PC-9 (cell line): ENCODE measurements around the gene ZDHHC12. TPM values are rescaled to one million over a fixed set of nuclear protein-coding genes. Genes with fewer than 3 reads are reported as not detected.

Source experiments
- BruUV-seq: library from RNA; stranded (reverse); fragments of 400-500 nt; replicated peaks from 2 replicates; lab custom pipeline; 2021; lab: Mats Ljungman, UMichigan
- CTCF ChIA-PET: fragments of 300-600 bp; sonication (Branson Sonifier 250); formaldehyde crosslinking; loops from one replicate; lab custom pipeline; 2022; ENCODE audit warnings: antibody characterized with exemption; lab: Charles Lee
- POLR2A ChIA-PET: fragments of 300-600 bp; sonication (Branson Sonifier 250); formaldehyde crosslinking; loops from one replicate; lab custom pipeline; 2022; ENCODE audit warnings: antibody characterized with exemption; ENCODE audit not compliant: unreplicated experiment; lab: Charles Lee
- DNase-seq, 2 experiments: peaks; one replicate each; pipeline versions ENCODE4 v3.0.0 to v3.0.0-alpha.2; 2015 to 2022; ENCODE audit warnings: mixed read lengths in 1 of 2
- H2AFZ ChIP-seq: fragments of 200-600 bp; sonication (generic); 2 replicates; pipeline ENCODE4 v1.8.1; 2017; ENCODE audit warnings: antibody characterized with exemption
- H3F3A ChIP-seq: fragments of 200-600 bp; sonication (generic); 2 replicates; pipeline ENCODE4 v1.8.1; 2017; ENCODE audit warnings: antibody characterized with exemption, mild to moderate bottlenecking, low read depth; ENCODE audit not compliant: insufficient read depth
- H3K27ac ChIP-seq: fragments of 200-600 bp; sonication (generic); 2 replicates; pipeline ENCODE4 v1.6.1; 2016; ENCODE audit warnings: mixed run types
- H3K27me3 ChIP-seq: fragments of 200-600 bp; sonication (generic); 2 replicates; pipeline ENCODE4 v1.6.1; 2016; ENCODE audit warnings: low read depth, mixed run types; ENCODE audit not compliant: insufficient read depth
- H3K36me3 ChIP-seq: fragments of 200-600 bp; sonication (generic); 2 replicates; pipeline ENCODE4 v1.6.1; 2016; ENCODE audit warnings: low read depth, mixed run types
- H3K4me1 ChIP-seq: fragments of 200-600 bp; sonication (generic); replicated peaks from 2 replicates; pipeline ENCODE4 v1.6.1; 2016; ENCODE audit warnings: mixed run types; ENCODE audit not compliant: insufficient read depth
- H3K4me2 ChIP-seq: fragments of 200-600 bp; sonication (generic); 2 replicates; pipeline ENCODE4 v1.6.1; 2017; ENCODE audit warnings: mixed run types
- H3K4me3 ChIP-seq: fragments of 200-600 bp; sonication (generic); 2 replicates; pipeline ENCODE4 v1.6.1; 2016; ENCODE audit warnings: mixed run types
- H3K79me2 ChIP-seq: fragments of 200-600 bp; sonication (generic); 2 replicates; pipeline ENCODE4 v1.6.1; 2017; ENCODE audit warnings: low read depth, mixed run types
- H3K9me2 ChIP-seq: fragments of 200-600 bp; sonication (generic); 2 replicates; pipeline ENCODE4 v1.8.1; 2017; ENCODE audit warnings: mild to moderate bottlenecking; ENCODE audit not compliant: insufficient read depth
- H3K9me3 ChIP-seq: fragments of 200-600 bp; sonication (generic); 2 replicates; pipeline ENCODE4 v1.8.1; 2016; ENCODE audit warnings: low read depth; ENCODE audit not compliant: insufficient read depth
- H4K20me1 ChIP-seq: fragments of 200-600 bp; sonication (generic); 2 replicates; pipeline ENCODE4 v1.8.1; 2017; ENCODE audit not compliant: insufficient read depth
- CTCF ChIP-seq: fragments of 200-600 bp; sonication (generic); conservative IDR thresholded peaks from 2 replicates; pipeline ENCODE4 v1.6.1; 2017; ENCODE audit warnings: mixed run types, antibody characterized with exemption, mild to moderate bottlenecking, moderate library complexity
- EZH2 ChIP-seq: fragments of 200-600 bp; sonication (generic); IDR thresholded peaks from 2 replicates; pipeline ENCODE4 v1.8.0; 2017; ENCODE audit warnings: antibody characterized with exemption, low read depth
- intact Hi-C: fragments of 100-400 bp; cut with micrococcal nuclease; formaldehyde crosslinking; loops from one replicate; pipeline ENCODE4 v1.10.0; 2022; ENCODE audit not compliant: unreplicated experiment
- total RNA-seq: library from RNA; stranded (reverse); gene quantifications from 2 replicates; pipeline ENCODE4 v1.2.3, GENCODE V29; 2021

ZDHHC12 gene
- total RNA-seq, 1 experiment from 2014 or later, result 102 TPM

DNA sequence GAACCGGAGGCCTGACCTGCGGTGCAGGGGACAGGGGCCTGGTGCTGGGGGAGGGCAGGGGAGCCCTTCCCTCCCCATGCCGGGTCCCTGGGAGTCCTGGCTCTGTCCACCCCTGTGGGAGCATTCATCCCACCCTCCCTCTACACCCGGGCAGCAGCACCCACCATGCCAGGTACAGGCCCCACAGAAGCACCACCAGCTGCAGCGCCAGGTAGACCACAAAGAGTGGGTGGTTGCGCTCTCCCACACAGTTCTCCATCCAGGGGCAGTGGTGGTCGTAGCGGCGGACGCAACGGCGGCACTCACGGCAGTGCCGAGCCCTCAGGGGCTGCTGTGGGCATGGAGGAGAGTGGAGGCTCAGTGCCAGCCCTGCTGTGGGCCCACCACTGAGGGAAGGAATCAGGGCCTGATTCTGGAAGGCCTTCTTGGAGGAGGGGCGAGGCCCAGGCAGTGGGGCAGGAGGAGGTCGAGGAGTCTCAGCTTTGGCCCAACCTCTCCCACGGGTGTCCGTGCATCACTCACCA is 2.4 kb downstream of the ZDHHC12 start:
- ChIA-PET CTCF (interaction anchor here (0.6 kb wide), 1 partner anchor 67 kb away, joined by 8 read pairs; no protein-coding TSS in a partner anchor), POLR2A (no interaction called here)
- H2AFZ ChIP-seq, result no peak overlapping the region
- no peaks in the 10 kb centered on the region for H3K79me2 ChIP-seq
- no peak overlapping the region for H3K4me3 ChIP-seq
- H3K36me3 ChIP-seq, result no peaks in the 10 kb centered on the region
- intact Hi-C loops, result loop anchor here (10.0 kb wide), 1 partner anchor 93 kb away; the partner anchor contains the start of gene ENDOG
- no peaks in the 10 kb centered on the region for H3K9me3 ChIP-seq
- no peak overlapping the region for H3K4me2 ChIP-seq
- no peaks in the 10 kb centered on the region for H3K9me2 ChIP-seq
- no peak for DNase-seq
- H3K4me1 ChIP-seq, result peaks cover 3% of the 10 kb centered on the region; the same call in 1 of the 2 replicates
- BruUV-seq, result no TSS peak
- TF ChIP-seq CTCF, result no peak
- no peak for TF ChIP-seq EZH2
- H4K20me1 ChIP-seq, result no peaks in the 10 kb centered on the region; the same call in 1 of the 2 replicates
- no peaks in the 10 kb centered on the region for H3K27me3 ChIP-seq
- peaks cover 19% of the 10 kb centered on the region; the same call in 1 of the 2 replicates for H3F3A ChIP-seq
- no peak overlapping the region for H3K27ac ChIP-seq

- Histone ChIP-seq H3K4me2 (no peak overlapping the region), H3K27me3 (no peaks in the 10 kb centered on the region), H3K4me3 (no peak overlapping the region), H3K4me1 (peaks cover 4% of the 10 kb centered on the region; the same call in 1 of the 2 replicates), H4K20me1 (no peaks in the 10 kb centered on the region; the same call in 1 of the 2 replicates), H3K27ac (no peak overlapping the region), H3K9me2 (no peaks in the 10 kb centered on the region), H3K36me3 (no peaks in the 10 kb centered on the region), H3K9me3 (no peaks in the 10 kb centered on the region), H3F3A (peaks cover 16% of the 10 kb centered on the region; the same call in 1 of the 2 replicates), H2AFZ (no peak overlapping the region), H3K79me2 (no peaks in the 10 kb centered on the region)
- intact Hi-C loops, result loop anchor here (10.0 kb wide), 1 partner anchor 94 kb away; the partner anchor contains the start of gene ENDOG
- ChIA-PET CTCF (no interaction called here), POLR2A (no interaction called here)
- BruUV-seq, result TSS peak; percentile 20
- TF ChIP-seq EZH2 (no peak), CTCF (no peak)
- no peak for DNase-seq
Measured at GRCh38 chr9:128720841-128721486, 3.0 kb downstream of the ZDHHC12 start.

DNA sequence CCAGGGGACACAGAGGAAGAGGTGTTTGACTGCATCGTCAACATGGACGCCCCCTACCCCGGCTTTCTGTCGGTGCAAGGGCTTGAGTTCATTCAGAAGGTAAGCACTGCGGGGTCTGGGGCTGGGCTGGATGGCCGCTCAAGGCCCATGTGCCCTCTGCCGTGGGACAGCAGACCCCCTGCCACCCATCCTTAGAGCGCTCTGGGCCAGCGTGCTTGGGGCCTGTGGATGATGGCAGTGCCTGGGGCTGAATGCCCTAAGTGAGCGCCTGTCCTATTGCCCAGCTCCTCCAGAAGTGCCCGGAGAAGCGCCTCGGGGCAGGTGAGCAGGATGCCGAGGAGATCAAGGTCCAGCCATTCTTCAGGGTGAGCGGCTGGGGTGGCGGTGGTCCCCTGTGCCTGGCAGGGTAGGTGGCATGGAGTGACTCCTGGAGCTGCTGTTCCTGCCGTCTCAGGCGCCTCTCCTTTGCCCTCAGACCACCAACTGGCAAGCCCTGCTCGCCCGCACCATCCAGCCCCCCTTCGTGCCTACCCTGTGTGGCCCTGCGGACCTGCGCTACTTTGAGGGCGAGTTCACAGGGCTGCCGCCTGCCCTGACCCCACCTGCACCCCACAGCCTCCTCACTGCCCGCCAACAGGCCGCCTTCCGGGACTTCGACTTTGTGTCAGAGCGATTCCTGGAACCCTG is 3.9 kb downstream of the ZDHHC12 start:
- H3K4me1 ChIP-seq, result peaks cover 4% of the 10 kb centered on the region; the same call in 1 of the 2 replicates
- no peak for TF ChIP-seq CTCF
- no peak for TF ChIP-seq EZH2
- H3K4me2 ChIP-seq, result no peak overlapping the region
- no peaks in the 10 kb centered on the region for H3K36me3 ChIP-seq
- H3K27ac ChIP-seq, result no peak overlapping the region
- peaks cover 7% of the 10 kb centered on the region; the same call in 1 of the 2 replicates for H3F3A ChIP-seq
- H2AFZ ChIP-seq, result no peak overlapping the region
- intact Hi-C loops, result loop anchor here (10.0 kb wide), 1 partner anchor 95 kb away; the partner anchor contains the start of gene ENDOG
- no peaks in the 10 kb centered on the region for H3K9me3 ChIP-seq
- no TSS peak for BruUV-seq
- CTCF ChIA-PET, result interaction anchor here (0.6 kb wide), 1 partner anchor 663 kb away, joined by 8 read pairs; no protein-coding TSS in a partner anchor
- H4K20me1 ChIP-seq, result no peaks in the 10 kb centered on the region; the same call in 1 of the 2 replicates
- no peak overlapping the region for H3K4me3 ChIP-seq
- H3K9me2 ChIP-seq, result no peaks in the 10 kb centered on the region
- POLR2A ChIA-PET, result no interaction called here
- H3K27me3 ChIP-seq, result no peaks in the 10 kb centered on the region
- no peak for DNase-seq
- no peaks in the 10 kb centered on the region for H3K79me2 ChIP-seq
